K562 (cell line): ENCODE results near the gene NRXN3. TPM values are rescaled to one million over a fixed set of nuclear protein-coding genes. Genes with fewer than 3 reads are reported as not detected.

Experiments used
- ATAC-seq: fragments of 200-7000 bp; cut with Tn5 transposase; 3 replicates; pipeline ENCODE4 v1.9.1; 2020; ENCODE audit warnings: moderate library complexity
- BruUV-seq: library from RNA; stranded (reverse); fragments of 400-500 nt; replicated peaks from 2 replicates; lab custom pipeline; 2021; lab: Mats Ljungman, UMichigan
- CTCF ChIA-PET: fragments of 300-600 bp; formaldehyde crosslinking; extraction: SDS; loops from one replicate; lab custom pipeline; 2021; ENCODE audit warnings: low intra/inter-chr PET ratio; lab: Yijun Ruan, JAX
- POLR2A ChIA-PET: fragments of 300-600, 350-650 bp; sonication (Branson Sonifier 250); formaldehyde crosslinking; extraction: SDS; loops from one replicate; lab custom pipeline; 2021; ENCODE audit warnings: antibody characterized with exemption, inconsistent platforms; lab: Yijun Ruan, JAX
- DNase-seq, 4 experiments: peaks; one replicate each; pipeline versions ENCODE4 v3.0.0 to v3.0.0-alpha.2; 2011 to 2018; ENCODE audit warnings: low spot score in 3 of 4, mixed read lengths in 3 of 4; ENCODE audit errors: extremely low read depth in 1 of 4
- FAIRE-seq: peaks from 2 replicates; lab custom pipeline; 2011; peaks lifted over from hg19 to GRCh38; lab: Jason Lieb, UNC
- H2AFZ ChIP-seq: 2 replicates; pipeline ENCODE4 v1.6.0; 2011; ENCODE audit warnings: low read depth, low read length, control low read depth, inconsistent platforms
- H3K27ac ChIP-seq: fragments of 200-600 bp; 3 replicates; pipeline ENCODE4 v1.8.0; 2011; ENCODE audit warnings: low read depth, mild to moderate bottlenecking, control low read depth, inconsistent platforms, low read length, moderate library complexity, mixed read lengths; ENCODE audit errors: extremely low read depth
- H3K27me3 ChIP-seq, 2 experiments: fragments of 300-600 bp in 1 of 2; 2 replicates in 1 of 2; 3 replicates in 1 of 2; pipeline versions ENCODE4 v1.6.0 to v1.8.0; 2011; ENCODE audit warnings: inconsistent platforms in 2 of 2, low read length in 2 of 2, mild to moderate bottlenecking in 1 of 2, mixed read lengths in 1 of 2, moderate library complexity in 1 of 2; ENCODE audit not compliant: control insufficient read depth in 2 of 2, insufficient read depth in 2 of 2
- H3K36me3 ChIP-seq: fragments of 300-600 bp; 3 replicates; pipeline ENCODE4 v1.8.0; 2011; ENCODE audit warnings: mild to moderate bottlenecking, low read length, inconsistent platforms; ENCODE audit not compliant: control insufficient read depth, insufficient read depth
- H3K4me1 ChIP-seq, 2 experiments: fragments of 200-600 bp in 1 of 2; replicated peaks in 1 of 2; 2 replicates in 1 of 2; 3 replicates in 1 of 2; pipeline versions ENCODE4 v1.5.1 to v1.8.0; 2011; ENCODE audit warnings: inconsistent platforms in 2 of 2, low read length in 2 of 2, mild to moderate bottlenecking in 1 of 2, mixed read lengths in 1 of 2, moderate library complexity in 1 of 2; ENCODE audit not compliant: control insufficient read depth in 2 of 2, insufficient read depth in 2 of 2
- H3K4me2 ChIP-seq: 2 replicates; pipeline ENCODE4 v1.6.1; 2011; ENCODE audit warnings: low read length, control low read depth, inconsistent platforms, mixed read lengths; ENCODE audit not compliant: insufficient read depth
- H3K4me3 ChIP-seq: fragments of 200-600 bp; sonication (generic), shearing (Covaris generic); 2 replicates; pipeline ENCODE4 v1.5.1; 2016; ENCODE audit warnings: control low read depth, inconsistent platforms
- H3K79me2 ChIP-seq: fragments of 200-600 bp; 3 replicates; pipeline ENCODE4 v1.8.0; 2011; ENCODE audit warnings: low read length, inconsistent platforms; ENCODE audit not compliant: control insufficient read depth, insufficient read depth
- H3K9ac ChIP-seq, 2 experiments: 2 replicates each; pipeline versions ENCODE4 v1.6.0 to v1.6.1; 2011; ENCODE audit warnings: low read depth in 2 of 2, low read length in 2 of 2, control low read depth in 1 of 2, inconsistent platforms in 1 of 2, mild to moderate bottlenecking in 1 of 2, mixed read lengths in 1 of 2; ENCODE audit not compliant: insufficient read depth in 1 of 2
- H3K9me1 ChIP-seq: one replicate; pipeline ENCODE4 v1.6.0; 2011; ENCODE audit warnings: inconsistent platforms, mild to moderate bottlenecking, low read length, moderate library complexity; ENCODE audit not compliant: control insufficient read depth, insufficient read depth
- H3K9me3 ChIP-seq: replicated peaks from 2 replicates; pipeline ENCODE4 v1.5.1; 2011; ENCODE audit warnings: low read depth, low read length, inconsistent platforms; ENCODE audit not compliant: control insufficient read depth, insufficient read depth
- H4K20me1 ChIP-seq: replicated peaks from 2 replicates; pipeline ENCODE4 v1.6.1; 2011; ENCODE audit warnings: low read length, inconsistent platforms, mixed read lengths; ENCODE audit not compliant: control insufficient read depth, insufficient read depth
- CAMTA2 ChIP-seq: fragments of 250-450 bp; sonication (Bioruptor Pico); conservative IDR thresholded peaks from 2 replicates; pipeline ENCODE4 v1.5.1; 2022
- CCAR2 ChIP-seq: fragments of 200-400 bp; formaldehyde crosslinking; IDR thresholded peaks from 2 replicates; pipeline ENCODE4 v1.6.1; 2017; ENCODE audit warnings: mild to moderate bottlenecking, low read depth, low read length
- ELF1 ChIP-seq: fragments of 200-800 bp; sonication (Bioruptor generic); IDR thresholded peaks from 2 replicates; pipeline ENCODE4 v1.6.1; 2016; ENCODE audit warnings: missing genetic modification characterization, missing compliant biosample characterization
- FUS ChIP-seq: fragments of 200-400 bp; formaldehyde crosslinking; optimal IDR thresholded peaks from 2 replicates; pipeline ENCODE3; 2017; ENCODE audit warnings: low read depth, low read length
- HOMEZ ChIP-seq: fragments of 250-450 bp; sonication (Bioruptor Pico); IDR thresholded peaks from 2 replicates; pipeline ENCODE4 v1.4.0; 2020; ENCODE audit warnings: mild to moderate bottlenecking, moderate library complexity
- NCOR1 ChIP-seq: fragments of 450-650 bp; IDR thresholded peaks from 2 replicates; pipeline ENCODE4 v1.6.1; 2016; ENCODE audit warnings: mild to moderate bottlenecking, moderate library complexity
- ZNF24 ChIP-seq: fragments of 450-650 bp; IDR thresholded peaks from 2 replicates; pipeline ENCODE4 v1.6.1; 2016
- ZNF76 ChIP-seq: fragments of 250-450 bp; sonication (Bioruptor Pico); IDR thresholded peaks from 2 replicates; pipeline ENCODE4 v1.4.0; 2020; ENCODE audit warnings: mild to moderate bottlenecking, moderate library complexity, borderline replicate concordance
- WGBS: fragments of 100-300 bp; shearing (Covaris generic); methylation state at CpG from one replicate; pipeline ENCODE4 v1.1.6; 2016; ENCODE audit warnings: low coverage, mixed read lengths; ENCODE audit not compliant: insufficient coverage; ENCODE audit errors: missing lambda C conversion rate; 5-methylcytosine and 5-hydroxymethylcytosine counted together
- in situ Hi-C: fragments of 300-500 bp; cut with MboI; formaldehyde crosslinking; loops from 4 replicates; pipeline ENCODE4 v1.15.0; 2018; ENCODE audit warnings: inconsistent platforms, mixed read lengths
- intact Hi-C: fragments of 100-400 bp; cut with micrococcal nuclease; formaldehyde crosslinking; loops from 2 replicates; pipeline ENCODE4 v1.14.2; 2022
- polyA plus RNA-seq, 8 experiments: library from polyadenylated mRNA; depleted of rRNA in 4 of 8; stranded (reverse) in 5 of 8; unstranded in 3 of 8; fragments of >200 nt; fragmentation: Nextera tagmentation in 2 of 8; fragmentation: Illumina TruSeq in 1 of 8; extraction: Ambion mirVana in 2 of 8; extraction: Trizol in 1 of 8; gene quantifications; 2 replicates each; pipeline versions ENCODE4 v1.2.1 to v1.2.3, GENCODE V29; 2011 to 2014; ENCODE audit warnings: inconsistent platforms in 1 of 8, missing spikeins in 1 of 8
- total RNA-seq, 7 experiments: library from RNA; depleted of rRNA in 6 of 7; stranded (reverse); fragments of >200 nt in 6 of 7; fragmentation: Illumina TruSeq in 2 of 7; extraction: Trizol in 2 of 7; gene quantifications; 2 replicates each; pipeline versions ENCODE4 v1.2.1 to v1.2.3, GENCODE V29; 2011 to 2021; ENCODE audit warnings: low replicate concordance in 1 of 7
- TF ChIP-seq, protein P1 (sequence below): fragments of 450-650 bp; IDR thresholded peaks from 2 replicates; pipeline ENCODE4 v1.6.1; 2017; ENCODE audit warnings: antibody characterized with exemption
- TF ChIP-seq, protein P2 (sequence below): sonication (generic); formaldehyde crosslinking; IDR thresholded peaks from 2 replicates; pipeline ENCODE4 v1.8.0; 2022; ENCODE audit warnings: mild to moderate bottlenecking, missing genetic modification reagents

Gene NRXN3
- total and polyA plus RNA-seq, 9 of the 15 experiments (the other 6 are each of a cell fraction or from before 2014, with no cell fraction given): 0.09 TPM; not detected in 8

GRCh38 chr14:79544698-79545070 lies 1374.5 kb downstream of the NRXN3 start:
- no peak for FAIRE-seq

More at GRCh38 chr14:79544698-79545070, 1374.5 kb downstream of the NRXN3 start:
- H3K9ac ChIP-seq: no peak overlapping the region
- in situ Hi-C loops: no loop called here
- H3K4me2 ChIP-seq: no peak overlapping the region
- H3K4me1 ChIP-seq: no peaks in the 10 kb centered on the region
- no peaks in the 10 kb centered on the region for H3K36me3 ChIP-seq
- DNase-seq (no peak), ATAC-seq (no peak)
- no peak overlapping the region for H3K4me3 ChIP-seq
- H2AFZ ChIP-seq: no peak overlapping the region
- ChIA-PET CTCF (no interaction called here), POLR2A (no interaction called here)
- H3K9me1 ChIP-seq: no peaks in the 10 kb centered on the region
- intact Hi-C loops: no loop called here
- no peaks in the 10 kb centered on the region for H3K79me2 ChIP-seq
- no peak overlapping the region for H3K27ac ChIP-seq
- no CpG with 5 or more reads among the region's 1 CpG for WGBS
- no TSS peak for BruUV-seq
- H4K20me1 ChIP-seq: no peaks in the 10 kb centered on the region
- H3K9me3 ChIP-seq: no peaks in the 10 kb centered on the region
- TF ChIP-seq, protein P1, sequence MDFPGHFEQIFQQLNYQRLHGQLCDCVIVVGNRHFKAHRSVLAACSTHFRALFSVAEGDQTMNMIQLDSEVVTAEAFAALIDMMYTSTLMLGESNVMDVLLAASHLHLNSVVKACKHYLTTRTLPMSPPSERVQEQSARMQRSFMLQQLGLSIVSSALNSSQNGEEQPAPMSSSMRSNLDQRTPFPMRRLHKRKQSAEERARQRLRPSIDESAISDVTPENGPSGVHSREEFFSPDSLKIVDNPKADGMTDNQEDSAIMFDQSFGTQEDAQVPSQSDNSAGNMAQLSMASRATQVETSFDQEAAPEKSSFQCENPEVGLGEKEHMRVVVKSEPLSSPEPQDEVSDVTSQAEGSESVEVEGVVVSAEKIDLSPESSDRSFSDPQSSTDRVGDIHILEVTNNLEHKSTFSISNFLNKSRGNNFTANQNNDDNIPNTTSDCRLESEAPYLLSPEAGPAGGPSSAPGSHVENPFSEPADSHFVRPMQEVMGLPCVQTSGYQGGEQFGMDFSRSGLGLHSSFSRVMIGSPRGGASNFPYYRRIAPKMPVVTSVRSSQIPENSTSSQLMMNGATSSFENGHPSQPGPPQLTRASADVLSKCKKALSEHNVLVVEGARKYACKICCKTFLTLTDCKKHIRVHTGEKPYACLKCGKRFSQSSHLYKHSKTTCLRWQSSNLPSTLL: no peak
- TF ChIP-seq NCOR1 (no peak), ZNF76 (CRISPR knock-in tag) (no peak), FUS (no peak), ZNF24 (no peak), HOMEZ (CRISPR knock-in tag) (no peak), CCAR2 (no peak), ELF1 (tag) (no peak), CAMTA2 (no peak)
- TF ChIP-seq, protein P2, sequence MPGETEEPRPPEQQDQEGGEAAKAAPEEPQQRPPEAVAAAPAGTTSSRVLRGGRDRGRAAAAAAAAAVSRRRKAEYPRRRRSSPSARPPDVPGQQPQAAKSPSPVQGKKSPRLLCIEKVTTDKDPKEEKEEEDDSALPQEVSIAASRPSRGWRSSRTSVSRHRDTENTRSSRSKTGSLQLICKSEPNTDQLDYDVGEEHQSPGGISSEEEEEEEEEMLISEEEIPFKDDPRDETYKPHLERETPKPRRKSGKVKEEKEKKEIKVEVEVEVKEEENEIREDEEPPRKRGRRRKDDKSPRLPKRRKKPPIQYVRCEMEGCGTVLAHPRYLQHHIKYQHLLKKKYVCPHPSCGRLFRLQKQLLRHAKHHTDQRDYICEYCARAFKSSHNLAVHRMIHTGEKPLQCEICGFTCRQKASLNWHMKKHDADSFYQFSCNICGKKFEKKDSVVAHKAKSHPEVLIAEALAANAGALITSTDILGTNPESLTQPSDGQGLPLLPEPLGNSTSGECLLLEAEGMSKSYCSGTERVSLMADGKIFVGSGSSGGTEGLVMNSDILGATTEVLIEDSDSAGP (CRISPR knock-in tag): no peak
- TF ChIP-seq, all 486 proteins: peak for 0
- no peaks in the 10 kb centered on the region for H3K27me3 ChIP-seq
